Inflammatory macrophage treated with lipopolysaccharide for 1 hour (primary cell): ENCODE measurements around the gene CHRNB1.

Experiments
- DNase-seq, 2 donors: peaks; one replicate each; pipeline ENCODE4 v3.0.0-alpha.2; 2020 to 2022

The CHRNB1 gene

DNA sequence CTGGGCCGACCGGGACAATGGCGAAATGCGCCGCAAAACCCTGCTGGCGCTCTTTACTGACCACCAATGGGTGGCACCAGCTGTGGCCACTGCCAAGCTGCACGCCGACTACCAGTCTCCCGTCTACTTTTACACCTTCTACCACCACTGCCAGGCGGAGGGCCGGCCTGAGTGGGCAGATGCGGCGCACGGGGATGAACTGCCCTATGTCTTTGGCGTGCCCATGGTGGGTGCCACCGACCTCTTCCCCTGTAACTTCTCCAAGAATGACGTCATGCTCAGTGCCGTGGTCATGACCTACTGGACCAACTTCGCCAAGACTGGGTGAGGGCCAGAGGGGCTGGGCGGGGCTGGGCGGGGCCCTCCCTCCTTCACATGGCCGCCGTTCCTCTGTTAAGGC is 29.1 kb upstream of the CHRNB1 start:
- DNase-seq, result no peak

- no peak for DNase-seq
These were observed 28.5 kb upstream of the CHRNB1 start for GRCh38 chr17:7416323-7416722.

DNA sequence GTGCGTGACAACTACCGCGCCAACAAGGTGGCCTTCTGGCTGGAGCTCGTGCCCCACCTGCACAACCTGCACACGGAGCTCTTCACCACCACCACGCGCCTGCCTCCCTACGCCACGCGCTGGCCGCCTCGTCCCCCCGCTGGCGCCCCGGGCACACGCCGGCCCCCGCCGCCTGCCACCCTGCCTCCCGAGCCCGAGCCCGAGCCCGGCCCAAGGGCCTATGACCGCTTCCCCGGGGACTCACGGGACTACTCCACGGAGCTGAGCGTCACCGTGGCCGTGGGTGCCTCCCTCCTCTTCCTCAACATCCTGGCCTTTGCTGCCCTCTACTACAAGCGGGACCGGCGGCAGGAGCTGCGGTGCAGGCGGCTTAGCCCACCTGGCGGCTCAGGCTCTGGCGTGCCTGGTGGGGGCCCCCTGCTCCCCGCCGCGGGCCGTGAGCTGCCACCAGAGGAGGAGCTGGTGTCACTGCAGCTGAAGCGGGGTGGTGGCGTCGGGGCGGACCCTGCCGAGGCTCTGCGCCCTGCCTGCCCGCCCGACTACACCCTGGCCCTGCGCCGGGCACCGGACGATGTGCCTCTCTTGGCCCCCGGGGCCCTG is 27.7 kb upstream of the CHRNB1 start:
- no peak for DNase-seq

DNA sequence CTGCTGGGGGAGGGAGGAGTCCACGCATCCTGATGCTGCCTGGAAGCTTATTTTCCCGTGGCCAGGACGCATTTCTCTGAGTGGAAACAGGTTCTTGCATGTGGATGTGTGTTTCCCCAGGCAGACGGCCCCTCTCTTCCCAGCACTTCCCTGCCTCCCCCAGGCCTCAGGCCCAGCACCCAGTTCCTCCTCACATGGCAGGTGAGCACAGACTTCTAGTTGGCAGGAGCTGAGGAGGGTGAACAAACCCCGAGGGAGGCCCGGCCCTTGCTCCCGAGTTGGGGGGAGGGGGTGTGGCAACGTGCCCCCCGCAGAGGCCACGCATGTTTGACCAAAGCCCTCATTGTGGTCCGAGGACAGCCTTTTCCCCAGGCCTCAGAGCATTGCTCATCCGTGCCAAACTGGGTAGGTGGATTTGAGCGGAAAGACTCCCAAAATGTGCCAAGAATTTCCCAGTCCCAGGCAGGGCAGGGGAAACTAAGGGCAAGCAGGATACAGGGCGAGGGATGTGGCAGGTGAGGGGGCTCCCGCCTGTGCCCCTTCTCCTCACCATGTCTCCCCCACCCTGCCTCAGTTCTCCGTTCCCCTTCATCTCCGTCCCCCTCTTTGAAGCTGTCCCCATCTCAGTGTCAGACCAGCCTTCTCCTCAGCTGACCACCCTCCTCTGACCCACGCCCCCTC is 26.2 kb upstream of the CHRNB1 start:
- DNase-seq, result no peak

- DNase-seq, result no peak
These were observed 24.8 kb upstream of the CHRNB1 start, which contains the start of gene SPEM1 for GRCh38 chr17:7419819-7420610. SPEM1 (plus strand) TSS chr17:7420324; CDS start chr17:7420385, 61 bp downstream.

DNA sequence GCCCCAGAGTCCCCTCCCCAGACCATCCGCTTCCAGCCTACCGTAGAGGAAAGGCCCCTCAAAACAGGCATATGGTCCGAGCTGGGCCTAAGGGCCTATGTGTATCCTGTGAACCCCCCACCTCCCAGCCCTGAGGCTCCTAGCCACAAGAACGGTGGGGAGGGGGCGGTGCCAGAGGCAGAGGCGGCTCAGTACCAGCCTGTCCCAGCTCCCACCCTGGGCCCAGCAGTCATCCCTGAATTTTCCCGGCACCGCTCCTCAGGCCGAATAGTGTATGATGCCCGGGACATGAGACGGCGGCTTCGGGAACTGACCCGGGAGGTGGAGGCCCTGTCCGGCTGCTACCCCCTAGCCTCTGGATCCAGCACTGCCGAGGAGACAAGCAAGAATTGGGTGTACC is 23.7 kb upstream of the CHRNB1 start:
- DNase-seq, result no peak

- no peak for DNase-seq
These were observed 21.2 kb upstream of the CHRNB1 start for GRCh38 chr17:7423679-7424078.

- DNase-seq, result no peak
These were observed 19.5 kb upstream of the CHRNB1 start, which contains the start of gene SPEM2 for GRCh38 chr17:7425316-7425715. SPEM2 (plus strand) TSS chr17:7425616; CDS start chr17:7425689, 73 bp downstream.

- no peak for DNase-seq
These were observed 19.1 kb upstream of the CHRNB1 start for GRCh38 chr17:7425756-7426155.

DNA sequence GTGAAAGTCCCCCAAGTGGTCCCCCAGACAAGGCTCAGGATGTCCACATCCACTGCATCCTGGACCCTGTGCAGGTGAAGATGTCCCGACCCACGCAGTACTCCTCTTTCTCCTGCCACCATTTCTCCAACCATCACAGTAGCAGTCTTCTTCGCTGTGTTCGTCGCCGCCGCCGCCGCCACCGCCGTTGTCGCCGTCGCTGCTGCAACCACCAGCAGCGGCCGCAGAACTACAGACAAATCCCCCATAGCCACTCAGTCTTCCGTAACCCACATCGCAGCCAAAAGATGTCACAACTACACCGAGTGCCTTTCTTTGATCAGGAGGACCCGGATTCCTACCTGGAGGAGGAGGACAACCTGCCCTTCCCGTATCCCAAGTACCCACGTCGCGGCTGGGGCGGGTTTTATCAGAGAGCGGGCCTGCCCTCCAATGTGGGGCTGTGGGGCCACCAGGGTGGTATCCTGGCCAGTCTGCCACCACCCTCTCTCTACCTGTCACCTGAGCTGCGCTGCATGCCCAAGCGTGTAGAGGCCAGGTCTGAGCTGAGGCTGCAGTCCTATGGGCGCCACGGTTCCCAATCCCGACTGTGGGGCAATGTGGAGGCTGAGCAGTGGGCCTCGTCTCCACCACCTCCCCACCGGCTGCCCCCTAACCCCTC is 18.5 kb upstream of the CHRNB1 start:
- DNase-seq, result no peak

DNA sequence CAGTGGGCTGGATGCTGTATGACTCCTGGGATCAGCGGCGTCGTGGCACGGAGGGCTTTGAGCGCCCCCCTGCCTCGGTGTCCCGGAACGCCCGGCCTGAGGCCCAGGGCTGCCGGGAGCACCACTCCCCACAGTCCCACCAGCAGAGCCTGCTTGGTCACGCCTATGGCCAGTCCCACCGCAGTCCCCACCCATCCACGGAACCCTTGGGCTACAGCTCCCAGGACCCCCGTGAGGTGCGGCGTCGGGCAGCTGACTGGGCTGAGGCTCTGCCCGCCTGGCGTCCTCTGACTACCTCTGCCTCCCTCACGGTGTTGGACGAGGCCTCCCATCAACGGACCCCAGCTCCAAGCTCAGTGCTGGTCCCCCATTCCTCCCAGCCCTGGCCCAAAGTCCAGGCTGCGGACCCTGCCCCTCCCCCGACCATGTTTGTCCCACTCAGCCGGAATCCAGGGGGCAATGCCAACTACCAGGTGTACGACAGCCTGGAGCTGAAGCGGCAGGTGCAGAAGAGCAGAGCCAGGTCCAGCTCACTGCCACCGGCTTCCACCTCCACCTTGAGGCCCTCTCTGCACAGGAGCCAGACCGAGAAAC is 17.9 kb upstream of the CHRNB1 start:
- DNase-seq, result no peak

- no peak for DNase-seq
These were observed 17.3 kb upstream of the CHRNB1 start for GRCh38 chr17:7427549-7427948.

GRCh38 chr17:7428557-7428956 is 16.3 kb upstream of the CHRNB1 start, which contains the start of gene SPEM3:
SPEM3 (plus strand) TSS chr17:7428857; CDS start chr17:7428903, 46 bp downstream.
- DNase-seq, result no peak

DNA sequence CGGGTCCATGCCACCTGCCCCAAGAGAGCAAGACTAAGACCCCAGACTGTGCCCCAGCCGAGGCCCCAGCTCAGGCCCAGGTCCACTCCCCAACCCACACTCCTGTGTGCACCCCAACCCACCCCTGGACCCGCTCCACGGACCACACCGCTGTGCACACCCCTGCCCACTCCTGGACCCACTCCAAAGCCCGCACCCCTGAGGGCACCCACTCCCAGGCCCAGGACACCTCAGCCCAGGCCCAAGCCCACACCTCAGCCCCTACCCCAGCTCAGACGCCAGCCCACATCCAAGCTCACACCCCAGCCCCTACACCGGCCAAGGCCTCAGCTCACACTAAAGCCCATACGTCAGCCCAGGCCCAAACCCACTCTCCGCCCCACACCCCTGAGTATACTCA is 15.1 kb upstream of the CHRNB1 start:
- DNase-seq, result no peak

GRCh38 chr17:7431231-7431630 is 13.6 kb upstream of the CHRNB1 start:
- no peak for DNase-seq

DNA sequence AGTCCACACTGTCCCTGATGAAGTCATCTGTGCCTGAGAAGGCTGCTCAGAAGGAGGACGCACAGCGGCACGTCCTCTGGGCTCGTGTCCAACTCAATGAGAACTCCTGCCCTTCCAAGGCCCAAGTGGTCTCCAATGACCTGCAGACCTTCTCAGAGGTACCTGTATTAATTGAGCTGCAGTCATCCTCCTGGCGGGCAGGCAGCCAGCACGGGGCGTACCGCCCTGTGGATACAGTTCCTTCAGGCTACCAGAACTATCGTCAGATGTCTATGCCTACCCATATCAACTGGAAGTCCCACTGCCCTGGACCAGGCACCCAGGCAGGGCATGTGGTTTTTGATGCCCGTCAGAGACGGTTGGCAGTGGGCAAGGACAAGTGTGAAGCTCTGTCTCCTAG is 12.6 kb upstream of the CHRNB1 start:
- no peak for DNase-seq

GRCh38 chr17:7435676-7436555 is 8.9 kb upstream of the CHRNB1 start:
- peak; percentile 50 to 75 for DNase-seq

DNA sequence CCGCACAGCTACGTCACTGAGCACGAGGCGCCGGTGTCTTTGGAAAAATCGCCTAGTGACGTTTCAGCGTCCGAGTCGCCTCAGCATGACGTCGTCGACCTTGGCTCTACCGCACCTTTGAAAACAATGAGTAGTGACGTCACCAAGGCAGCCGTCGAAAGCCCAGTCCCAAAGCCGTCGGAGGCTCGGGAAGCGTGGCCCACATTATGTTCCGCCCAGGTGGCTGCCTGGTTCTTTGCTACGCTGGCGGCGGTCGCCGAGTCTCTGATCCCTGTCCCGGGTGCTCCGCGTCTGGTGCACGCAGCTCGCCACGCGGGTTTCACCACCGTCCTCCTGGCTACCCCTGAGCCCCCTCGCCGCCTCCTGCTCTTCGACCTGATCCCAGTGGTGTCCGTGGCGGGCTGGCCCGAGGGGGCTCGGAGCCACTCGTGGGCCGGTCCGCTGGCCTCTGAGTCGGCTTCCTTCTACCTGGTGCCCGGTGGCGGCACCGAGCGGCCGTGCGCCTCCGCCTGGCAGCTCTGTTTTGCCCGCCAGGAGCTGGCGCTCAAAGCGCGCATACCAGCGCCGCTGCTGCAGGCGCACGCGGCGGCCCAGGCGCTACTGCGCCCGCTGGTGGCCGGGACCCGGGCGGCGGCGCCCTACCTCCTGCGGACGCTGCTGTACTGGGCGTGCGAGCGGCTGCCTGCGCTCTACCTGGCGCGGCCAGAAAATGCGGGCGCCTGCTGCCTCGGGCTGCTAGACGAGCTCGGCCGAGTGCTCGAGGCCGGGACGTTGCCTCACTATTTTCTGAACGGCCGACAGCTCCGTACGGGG is 8.1 kb upstream of the CHRNB1 start:
- peak; percentile 69 to 75 for DNase-seq

DNA sequence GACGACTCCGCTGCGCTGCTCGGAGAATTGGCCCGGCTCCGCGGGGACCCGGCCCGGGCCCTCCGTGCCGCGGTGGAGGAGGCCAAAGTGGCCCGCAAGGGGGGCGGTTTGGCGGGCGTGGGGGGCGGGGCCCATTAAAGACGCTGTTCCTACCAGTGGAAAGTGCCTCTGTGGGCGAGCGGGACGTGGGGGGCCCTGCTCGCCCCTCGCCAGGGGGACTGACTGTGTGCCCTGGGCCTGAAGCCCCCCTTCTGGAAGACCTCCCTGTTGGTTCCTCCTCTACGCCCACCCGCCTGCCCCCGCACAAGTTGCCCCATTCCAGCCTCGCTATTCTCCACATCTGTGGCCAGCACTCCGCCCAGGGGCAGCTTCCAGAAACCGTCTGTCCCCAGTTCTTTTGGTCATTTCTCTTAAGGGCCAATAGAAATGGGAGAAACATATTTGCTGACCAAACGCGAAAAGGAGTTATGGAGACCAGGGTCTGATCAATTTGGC is 7.4 kb upstream of the CHRNB1 start:
- no peak for DNase-seq

DNA sequence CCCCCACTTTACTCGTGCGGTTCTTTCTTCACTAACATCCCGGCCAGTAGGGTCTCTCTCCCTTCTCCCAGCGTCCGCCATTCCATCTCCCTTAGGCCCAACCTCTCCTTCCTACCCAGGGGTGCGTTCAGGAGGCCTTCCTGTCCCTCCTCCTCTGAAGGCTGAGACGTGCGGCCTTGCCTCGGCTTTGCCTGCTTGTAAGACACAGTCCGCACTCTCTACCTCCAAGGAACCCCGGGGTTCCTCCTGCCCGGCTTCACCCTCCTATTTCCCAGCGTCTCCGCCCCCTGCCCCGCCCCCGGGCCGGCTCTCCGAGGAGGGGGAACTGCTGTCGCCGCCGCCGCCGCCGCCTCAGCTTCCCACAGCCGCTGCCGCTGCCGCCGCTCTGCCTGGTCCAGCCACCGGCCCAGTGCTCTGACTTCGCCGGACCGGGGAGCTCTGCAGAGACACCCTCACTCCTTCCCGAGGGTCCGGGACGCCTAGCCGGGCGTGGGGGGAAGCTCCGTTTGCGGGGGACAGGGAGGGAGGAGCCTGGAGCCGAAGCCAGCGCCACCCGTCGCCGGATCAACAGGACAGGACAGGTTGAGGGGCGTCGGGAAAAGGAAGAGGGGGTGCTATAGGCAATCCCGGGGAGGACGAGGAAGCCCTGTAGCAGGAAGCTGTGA is 6.8 kb upstream of the CHRNB1 start:
- peak in 1 of 2 donors; percentile 57 for DNase-seq
